ENCODE results near the gene CASR.

The CASR gene

GRCh38 chr3:122307094-122307687, 123.7 kb downstream of the CASR start:
- DNase-seq = no peak

GRCh38 chr3:122307976-122308375, 124.5 kb downstream of the CASR start:
- DNase-seq = no peak

- DNase-seq = no peak
These were observed 126.9 kb downstream of the CASR start for GRCh38 chr3:122310361-122310760.

GRCh38 chr3:122312826-122313225, 129.4 kb downstream of the CASR start:
- no peak for DNase-seq

GRCh38 chr3:122313281-122313680, 129.8 kb downstream of the CASR start:
- DNase-seq = no peak

GRCh38 chr3:122314228-122314876, 130.9 kb downstream of the CASR start:
- no peak for DNase-seq

- no peak for DNase-seq
These were observed 132.2 kb downstream of the CASR start for GRCh38 chr3:122315619-122316018.

GRCh38 chr3:122316368-122316767, 132.9 kb downstream of the CASR start:
- no peak for DNase-seq

GRCh38 chr3:122318620-122319019, 135.2 kb downstream of the CASR start:
- no peak for DNase-seq

- DNase-seq = peak; percentile 40
These were observed 138.9 kb downstream of the CASR start for GRCh38 chr3:122322095-122323075.

- no peak for DNase-seq
These were observed 141.4 kb downstream of the CASR start, which contains the start of gene CSTA for GRCh38 chr3:122324871-122325323. CSTA (plus strand) TSS chr3:122325248; CDS start chr3:122325293, 45 bp downstream.

GRCh38 chr3:122325769-122326168, 142.3 kb downstream of the CASR start:
- no peak for DNase-seq

GRCh38 chr3:122331886-122332285, 148.4 kb downstream of the CASR start:
- DNase-seq = no peak

GRCh38 chr3:122332551-122332950, 149.1 kb downstream of the CASR start:
- DNase-seq = no peak
